NCI-H774 (cell line): ENCODE results near the gene RAB40B.
A peak's percentile ranks its signal among the peaks of the same experiment; 100 is the strongest.

Experiments used
- DNase-seq: peaks from one replicate; lab custom pipeline; 2025; lab: John Stamatoyannopoulos, UW

RAB40B gene

DNA sequence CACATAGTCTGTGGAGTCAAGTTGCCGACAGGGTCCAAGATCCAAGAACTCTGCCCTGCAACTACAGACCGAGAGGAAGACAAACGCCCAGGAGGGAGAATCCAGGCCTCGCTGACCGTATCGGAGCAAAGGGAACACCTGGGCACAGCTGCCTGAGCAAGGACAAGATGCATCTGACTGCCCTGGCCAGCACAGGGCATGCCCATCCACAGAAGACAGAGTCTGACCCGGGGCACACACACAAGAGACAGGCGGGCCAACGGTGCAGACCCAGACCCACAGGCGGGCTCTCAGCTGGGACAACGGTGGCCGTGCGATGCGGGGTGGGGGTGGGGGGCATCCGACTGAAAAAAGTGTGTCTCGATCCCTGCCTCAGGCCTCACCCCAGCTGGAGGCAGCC, 6.2 kb downstream of the RAB40B start:
- DNase-seq = no peak

DNA sequence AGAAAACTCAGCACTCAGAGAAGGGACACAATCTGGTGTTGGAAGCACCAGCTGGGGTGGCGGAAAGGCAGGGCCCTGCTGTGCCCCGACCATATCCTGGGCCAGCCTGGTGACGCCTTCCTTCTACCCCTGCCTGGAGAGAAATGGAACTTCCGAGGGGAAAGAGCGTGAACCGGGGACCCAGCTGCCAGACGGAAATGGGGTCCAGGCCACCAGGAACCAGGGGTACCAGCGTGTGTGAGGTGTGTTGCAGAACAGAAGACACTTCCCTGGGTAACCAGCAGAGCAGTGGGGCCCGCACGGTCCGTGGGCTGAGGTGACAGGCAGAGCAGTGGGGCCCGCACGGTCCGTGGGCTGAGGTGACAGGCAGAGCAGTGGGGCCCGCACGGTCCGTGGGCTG, 6.8 kb downstream of the RAB40B start:
- no peak for DNase-seq

DNA sequence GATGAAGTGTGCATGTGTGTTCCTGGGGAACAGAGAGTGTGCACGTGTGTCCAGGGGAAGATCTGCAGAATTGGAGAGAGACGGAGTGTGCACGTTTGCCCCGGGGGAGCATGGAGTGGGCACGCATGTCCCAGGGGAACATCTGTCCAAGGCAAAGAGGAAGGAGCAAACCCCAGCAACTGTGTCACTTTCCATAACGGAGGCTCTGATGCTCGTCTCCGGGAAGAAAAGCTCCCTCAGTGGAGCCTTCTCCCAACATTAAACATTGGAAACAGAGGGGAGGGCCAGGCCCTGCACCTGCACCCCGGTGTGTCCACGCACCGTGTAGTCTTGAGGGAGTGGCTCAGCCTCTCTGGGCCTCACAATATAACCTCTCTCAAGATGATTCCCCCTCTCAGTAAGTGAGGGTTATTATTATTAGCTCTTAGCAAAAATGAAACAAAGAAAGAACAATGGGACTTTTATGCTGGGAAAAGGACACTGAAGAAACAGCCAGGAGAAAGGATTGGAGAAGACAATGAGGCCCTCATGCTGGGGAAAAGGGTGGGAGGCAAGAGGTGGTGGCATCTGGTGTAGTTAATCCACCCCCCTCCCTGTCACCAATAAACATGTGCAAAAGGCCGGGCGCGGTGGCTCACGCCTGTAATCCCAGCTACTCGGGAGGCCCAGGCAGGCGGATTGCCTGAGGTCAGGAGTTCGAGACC, 7.6 kb downstream of the RAB40B start:
- no peak for DNase-seq

DNA sequence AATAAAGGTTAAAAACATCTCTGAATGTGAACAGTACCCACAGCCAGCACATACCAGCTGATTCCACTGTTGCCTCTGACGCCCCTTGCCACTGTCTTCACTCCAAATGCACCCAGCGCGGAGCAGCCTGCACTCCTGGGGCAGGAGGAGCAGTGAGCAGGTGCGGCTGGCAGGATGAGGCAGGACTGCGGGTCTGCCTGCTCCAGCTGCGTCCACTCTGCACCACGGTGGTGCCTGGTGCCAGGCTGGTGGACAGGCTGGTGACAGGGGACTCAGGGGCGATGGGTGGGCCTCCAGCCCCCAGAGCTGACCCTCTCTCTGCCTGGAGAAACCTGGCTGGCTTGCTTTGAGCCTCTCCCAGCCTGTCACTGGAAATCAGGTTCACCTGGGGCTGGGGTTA, 9.4 kb downstream of the RAB40B start:
- DNase-seq = no peak

DNA sequence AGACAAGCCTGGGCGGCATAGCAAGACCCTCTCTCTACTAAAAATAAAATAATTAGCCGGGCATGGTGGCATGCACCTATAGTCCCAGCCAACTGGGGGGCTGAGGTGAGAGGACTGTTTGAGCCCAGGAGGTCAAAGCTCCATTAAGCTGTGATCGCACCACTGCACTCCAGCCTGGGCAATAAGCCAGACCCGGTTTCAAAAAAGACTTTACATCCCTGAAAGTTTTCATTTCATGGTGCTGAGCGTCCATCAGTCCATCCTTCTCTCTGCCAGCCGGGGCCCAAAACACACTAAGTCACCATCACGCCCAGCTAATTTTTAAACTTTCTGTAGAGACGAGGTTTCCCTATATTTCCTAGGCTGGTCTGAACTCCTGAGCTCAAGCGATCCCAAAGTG, 10.6 kb downstream of the RAB40B start:
- no peak for DNase-seq

DNA sequence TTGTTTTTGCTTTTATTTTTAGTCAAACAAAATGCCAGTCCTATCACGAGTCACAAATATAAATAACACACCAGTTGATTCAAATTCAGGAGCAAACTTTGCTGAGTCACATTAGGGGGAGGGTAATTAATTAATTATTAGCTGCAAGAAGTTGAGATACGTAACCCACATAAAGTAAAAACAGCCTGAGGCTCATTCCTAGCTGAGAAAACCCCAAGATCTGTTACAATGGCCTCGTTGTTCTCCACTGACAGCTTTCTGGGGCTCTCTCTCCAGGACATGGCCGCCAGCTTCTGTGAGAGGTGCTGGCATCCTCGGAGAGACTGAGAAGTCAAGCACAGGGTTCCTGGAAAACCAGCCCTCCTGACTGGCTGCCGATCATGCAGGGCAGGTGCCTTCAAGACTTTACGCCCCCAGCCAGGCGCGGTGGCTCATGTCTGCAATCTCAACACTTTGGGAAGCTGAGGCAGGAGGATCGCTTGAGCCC, 11.1 kb downstream of the RAB40B start:
- no peak for DNase-seq

DNA sequence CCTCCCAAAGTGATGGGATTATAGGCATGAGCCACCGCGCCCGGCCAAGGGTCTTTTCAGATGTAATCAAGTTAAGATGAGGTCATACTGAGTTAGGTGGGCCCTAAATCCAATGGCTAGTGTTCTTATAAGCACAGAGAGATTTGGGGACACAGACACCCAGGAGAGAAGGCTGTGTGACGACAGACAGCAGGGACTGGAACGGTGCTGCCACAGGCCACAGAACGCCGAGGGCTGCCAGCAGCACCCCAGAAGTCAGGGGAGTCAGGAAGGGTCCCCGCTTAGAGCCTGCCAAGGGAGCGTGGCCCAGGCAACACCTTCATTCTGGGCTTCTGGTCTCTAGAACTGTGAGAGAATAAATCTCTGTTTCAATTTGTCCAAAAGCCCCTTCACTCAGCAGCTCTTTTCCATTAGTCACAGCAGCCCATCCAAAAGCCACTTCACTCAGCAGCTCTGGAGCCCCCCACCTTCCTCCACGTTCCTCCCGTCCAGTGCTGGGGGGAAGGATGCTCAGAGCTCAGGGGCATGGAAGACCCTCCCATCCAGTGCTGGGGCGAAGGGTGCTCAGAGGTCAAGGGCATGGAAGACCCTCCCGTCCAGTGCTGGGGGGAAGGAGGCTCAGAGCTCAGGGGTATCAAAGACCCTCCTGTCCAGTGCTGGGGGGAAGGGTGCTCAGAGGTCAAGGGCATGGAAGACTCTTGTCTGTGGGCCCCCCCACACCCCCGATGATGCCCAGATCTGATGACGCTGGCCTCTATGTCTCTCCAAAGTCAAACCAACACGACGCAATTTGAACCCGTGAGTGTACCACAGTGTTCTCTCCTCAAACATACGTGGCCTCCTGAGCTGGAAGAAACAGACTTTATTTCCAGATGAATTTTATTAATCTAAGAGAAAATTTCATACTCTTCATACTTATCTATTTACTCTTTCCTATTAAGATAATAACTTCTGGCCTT, 11.9 kb downstream of the RAB40B start:
- DNase-seq = no peak

DNA sequence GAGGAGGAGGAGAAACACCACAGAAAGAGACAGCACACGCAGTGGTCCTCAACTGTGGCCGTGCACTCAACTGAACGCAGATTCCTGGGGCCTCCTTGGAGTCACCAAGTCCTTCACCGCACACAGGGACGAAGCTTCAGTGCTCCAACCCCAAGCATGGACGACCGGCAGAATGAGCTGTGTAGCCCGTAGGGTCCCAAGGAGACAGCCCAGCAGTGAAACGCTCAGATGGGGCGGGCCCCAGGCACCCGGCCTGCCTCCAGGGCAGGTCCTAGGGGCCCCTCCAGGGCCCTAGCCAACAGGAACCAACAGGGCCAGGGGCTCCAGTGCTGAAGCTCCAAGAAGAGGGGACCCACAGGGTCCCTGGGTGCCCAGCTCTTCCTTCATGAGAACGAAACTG, 13.2 kb downstream of the RAB40B start:
- DNase-seq = no peak

DNA sequence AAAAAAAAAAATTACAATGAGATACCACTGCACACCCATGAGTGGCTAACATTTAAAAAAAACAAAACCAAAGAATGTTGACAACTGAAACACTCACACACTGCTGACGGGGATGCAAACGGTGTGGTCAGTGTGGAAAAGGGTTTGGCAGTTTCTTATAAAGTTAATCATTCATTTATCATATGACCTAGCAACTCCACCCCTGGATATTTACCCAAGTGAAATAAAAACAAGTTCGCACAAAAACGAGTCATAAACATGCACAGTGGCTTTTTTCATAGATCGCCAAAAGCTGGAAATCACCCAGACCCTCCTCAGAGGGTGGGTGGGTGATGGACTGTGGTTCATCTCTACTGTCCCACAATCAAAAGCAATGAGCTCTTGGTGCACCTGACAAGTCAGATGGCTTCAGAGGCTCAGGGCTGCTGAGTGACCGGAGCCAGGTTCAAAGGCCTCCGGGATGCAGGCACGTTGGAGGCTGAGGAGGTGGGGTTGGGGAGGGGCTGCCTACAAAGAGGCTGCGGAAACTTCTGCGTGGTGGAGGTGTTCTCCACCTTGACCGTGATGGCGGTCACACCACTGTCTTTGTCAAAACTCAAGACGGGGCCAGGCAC, 14.2 kb downstream of the RAB40B start:
- DNase-seq = no peak

DNA sequence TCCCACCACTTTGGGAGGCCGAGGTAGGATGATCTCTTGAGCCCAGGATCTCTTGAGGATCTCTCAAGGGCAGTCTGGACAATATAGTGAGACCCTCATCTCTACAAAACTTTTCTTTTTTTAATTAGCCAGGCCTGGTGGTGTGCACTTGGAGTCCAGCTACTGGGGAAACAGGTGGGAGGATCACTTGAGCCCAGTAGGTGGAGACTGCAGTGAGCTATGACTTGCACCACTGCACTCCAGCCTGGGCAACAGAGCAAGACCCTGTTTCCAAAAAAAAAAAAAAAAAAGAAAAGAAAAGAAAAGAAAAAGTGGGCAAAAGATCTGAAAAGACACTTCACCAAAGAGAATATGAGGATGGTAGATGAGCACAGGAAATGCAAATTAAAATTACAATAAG, 15.0 kb downstream of the RAB40B start:
- no peak for DNase-seq

DNA sequence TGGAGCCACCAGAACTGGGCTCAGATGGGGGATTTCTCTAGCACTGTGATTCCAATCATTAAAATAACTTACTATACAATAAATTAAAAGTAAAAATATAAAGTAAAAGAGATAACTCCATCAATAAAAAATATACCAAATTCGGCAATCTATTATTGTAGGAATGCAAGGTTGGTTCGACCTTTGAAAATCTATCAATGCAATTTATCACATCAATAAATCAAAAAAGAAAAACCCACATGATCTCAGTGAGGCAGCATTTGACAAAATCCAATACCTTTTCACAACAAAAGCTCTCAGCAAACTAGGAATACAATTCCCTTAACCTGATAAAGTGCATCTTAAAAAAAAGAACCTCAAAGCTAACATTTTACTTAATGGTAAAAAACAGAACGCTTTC, 17.0 kb downstream of the RAB40B start:
- DNase-seq = no peak

DNA sequence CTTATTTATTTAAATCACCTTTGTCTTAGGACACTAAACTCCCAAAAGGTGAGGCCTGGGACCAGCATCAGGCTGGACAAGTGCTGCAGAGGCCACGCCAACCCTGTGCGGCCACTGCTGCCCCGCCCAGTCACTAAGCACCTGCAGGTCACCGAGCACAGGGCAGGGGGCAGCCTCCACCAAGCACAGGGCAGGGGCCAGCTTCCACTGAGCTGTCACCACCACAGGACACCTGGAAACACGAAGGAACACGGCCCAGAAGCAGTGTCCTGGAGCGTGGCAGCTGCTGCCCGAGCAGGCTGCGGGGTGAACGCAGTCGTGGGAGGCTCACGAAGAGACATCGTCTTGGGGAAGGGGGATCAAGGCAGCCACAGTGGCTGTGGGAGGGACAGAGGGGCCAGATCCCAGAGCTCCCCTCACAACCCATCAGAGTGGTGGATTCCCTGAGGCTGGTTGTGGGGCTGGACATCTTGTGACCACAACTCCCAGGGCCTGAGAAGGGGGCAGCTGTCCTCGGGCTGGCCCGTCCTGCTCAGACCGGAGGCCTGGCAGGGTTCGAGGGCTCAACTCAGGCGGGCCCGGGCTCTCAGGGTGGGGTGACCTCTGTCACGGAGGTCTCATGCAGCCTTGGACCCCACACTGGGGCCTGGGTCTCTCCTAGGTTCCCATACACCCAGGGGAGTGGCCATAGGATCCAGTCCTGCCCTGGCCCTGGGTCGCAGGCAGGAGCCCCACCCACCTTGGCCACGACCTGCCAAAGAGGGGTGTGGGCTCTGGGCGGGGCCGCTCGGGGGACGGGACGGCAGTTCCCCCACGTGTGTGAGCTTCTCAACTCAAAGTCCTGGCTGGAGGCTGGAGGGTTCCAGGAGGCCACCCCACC, 18.7 kb downstream of the RAB40B start:
- DNase-seq = no peak

DNA sequence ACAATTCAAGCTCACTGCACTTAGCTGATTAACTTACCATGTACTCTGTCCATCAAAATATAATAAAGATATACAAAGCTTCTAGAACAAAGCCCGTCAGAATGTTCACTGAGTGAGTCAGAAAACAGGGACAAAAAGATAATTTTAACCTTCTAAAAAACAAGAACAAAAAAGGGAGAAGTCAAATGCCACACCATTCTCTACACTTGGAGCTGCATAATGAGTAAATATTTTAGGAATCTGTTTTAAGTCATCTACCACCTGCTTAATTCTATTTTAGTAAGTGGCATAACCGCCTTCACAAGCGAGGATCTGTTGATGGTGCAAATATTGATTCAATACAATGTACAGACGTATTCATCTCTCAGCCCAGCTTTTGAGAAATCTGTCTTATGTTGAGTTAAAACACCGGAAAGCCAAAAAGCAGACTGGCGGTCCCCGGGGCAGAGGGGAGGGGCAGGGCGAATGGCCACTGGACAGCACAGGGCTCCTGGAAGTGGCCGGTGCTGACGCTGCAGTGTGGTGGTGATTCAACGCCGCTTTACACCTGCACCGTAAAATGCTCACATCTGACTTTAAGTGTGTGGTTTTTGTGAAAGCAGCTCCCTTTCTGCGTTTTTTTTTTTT, 20.1 kb downstream of the RAB40B start:
- peak; percentile 94 for DNase-seq

DNA sequence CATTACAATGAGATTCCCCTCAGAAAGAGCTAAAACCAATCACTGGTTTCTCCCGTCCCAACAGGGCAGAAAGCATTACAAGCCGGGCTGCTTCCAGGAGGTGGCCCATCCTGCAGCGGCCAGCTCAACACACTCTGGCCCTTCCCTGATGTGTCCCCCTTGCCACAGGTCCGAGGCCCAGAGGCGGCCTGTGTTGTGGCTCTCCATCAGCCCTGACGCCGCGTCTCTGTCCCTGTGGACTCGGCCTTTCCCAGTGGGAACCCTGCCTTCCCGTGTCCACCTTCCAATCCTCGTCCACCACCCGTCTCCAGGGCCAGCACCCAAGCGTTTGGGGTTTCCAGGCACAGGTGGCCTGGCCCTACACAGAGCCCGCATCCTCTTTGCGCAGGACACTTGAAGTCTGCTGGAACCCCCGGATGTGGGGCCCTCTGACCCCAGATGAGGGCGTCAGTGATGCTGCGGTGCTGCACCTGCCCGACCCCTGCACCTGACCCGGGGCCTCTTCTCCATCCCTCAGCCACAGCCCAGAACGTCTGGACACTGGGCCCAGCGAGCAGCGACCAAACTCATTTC, 21.1 kb downstream of the RAB40B start:
- DNase-seq = peak; percentile 58

DNA sequence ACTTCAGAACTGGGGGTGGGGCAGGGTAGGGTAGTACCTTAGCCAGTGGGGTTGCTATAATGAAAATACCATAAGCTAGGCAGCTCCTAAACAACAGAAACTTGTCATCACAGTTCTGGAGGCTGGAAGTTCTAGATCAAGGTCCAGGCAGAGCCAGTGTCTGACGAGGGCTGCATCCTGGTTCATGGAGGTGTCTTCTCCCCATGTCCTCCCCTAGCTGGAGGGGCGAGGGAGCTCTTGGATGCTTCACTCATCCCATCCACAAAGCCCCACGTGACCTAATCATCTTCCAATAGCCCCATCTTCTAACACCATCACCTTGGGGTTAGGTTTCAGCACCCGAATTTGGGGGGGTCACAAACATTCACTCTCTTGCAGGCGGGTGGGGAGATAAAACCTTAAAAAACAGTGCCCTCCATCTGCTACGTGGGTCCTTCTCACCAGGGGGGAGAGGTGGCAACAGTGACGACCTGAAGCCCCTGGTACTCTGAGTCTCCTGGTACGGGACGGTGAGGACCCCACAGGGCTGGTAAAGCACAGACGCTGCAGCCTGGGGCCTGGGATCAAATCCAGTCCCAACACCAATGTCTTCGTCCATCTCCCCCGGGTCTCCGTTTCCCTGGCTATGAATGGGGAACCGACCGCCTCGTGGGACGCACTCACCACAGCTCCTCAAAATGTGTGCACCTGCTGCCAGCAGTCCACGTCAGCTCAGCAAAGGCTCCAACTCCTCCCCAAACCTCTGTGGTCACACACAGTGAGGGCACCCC, 22.8 kb downstream of the RAB40B start:
- DNase-seq = no peak

DNA sequence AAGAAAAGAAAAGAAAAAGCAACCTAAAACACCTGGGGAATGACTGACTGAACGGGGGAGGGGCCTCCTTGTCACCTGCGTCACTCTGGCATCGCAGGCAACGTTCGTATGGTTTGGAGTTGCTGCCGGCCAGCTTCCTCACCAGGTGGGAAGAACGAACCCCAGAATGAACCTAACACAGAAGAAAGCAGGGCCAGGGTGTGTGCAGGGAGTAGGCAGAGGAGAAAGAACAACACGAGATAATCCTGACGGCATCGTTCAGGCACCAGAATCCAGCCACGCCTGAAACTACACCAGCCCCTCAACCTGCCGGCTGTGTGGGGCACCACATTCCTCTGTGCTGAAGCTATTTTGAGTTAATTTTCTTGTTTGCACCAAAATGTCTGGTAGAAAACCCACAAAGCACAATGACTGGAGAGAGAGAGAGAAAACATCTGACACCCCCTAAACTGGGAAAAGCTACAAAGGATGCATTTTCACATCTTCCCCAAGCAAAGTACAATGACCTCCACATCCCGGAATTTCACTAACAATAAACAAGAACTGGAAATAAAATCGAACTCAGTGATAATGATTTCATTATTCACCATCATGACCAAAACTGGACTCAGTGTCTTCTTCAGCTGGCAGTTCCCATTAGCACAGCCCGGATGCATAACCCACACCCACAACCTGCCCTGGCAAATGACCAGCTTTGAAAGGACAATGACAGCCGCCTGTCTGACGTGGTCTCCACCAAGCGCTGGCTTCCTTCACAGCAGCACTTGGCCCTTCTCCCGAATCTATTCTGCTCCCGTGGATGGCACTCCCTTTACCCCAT, 23.6 kb downstream of the RAB40B start:
- peak; percentile 73 for DNase-seq

DNA sequence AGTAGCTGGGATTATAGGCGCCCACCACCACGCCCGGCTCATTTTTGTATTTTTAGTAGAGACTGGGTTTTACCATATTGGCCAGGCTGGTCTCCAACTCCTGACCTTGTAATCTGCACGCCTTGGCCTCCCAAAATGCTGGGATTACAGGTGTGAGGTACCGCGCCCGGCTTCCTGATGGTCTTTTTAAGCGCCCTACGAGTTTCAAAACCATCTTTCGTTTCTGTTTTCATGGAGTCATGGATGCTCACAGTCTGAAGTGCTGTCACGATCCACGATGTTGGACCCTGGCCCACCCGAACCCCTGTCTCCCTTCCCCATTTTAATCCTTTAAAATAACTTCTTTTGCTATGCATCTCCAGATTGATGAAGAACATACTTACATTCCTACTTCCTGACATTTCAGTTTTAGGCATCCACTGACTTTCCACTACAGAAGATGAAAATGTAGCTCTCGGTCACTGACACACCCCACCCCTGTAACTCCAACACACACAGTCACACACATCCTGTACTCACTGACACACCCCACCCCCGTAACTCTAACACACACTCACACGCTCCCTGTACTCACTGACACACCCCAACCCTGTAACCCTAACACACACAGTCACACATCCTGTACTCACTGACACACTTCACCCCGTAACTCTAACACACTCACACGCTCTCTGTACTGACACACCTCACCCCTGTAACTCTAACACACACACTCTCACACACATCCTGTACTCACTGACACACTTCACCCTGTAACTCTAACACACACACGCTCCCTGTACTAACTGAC, 27.6 kb downstream of the RAB40B start:
- no peak for DNase-seq

DNA sequence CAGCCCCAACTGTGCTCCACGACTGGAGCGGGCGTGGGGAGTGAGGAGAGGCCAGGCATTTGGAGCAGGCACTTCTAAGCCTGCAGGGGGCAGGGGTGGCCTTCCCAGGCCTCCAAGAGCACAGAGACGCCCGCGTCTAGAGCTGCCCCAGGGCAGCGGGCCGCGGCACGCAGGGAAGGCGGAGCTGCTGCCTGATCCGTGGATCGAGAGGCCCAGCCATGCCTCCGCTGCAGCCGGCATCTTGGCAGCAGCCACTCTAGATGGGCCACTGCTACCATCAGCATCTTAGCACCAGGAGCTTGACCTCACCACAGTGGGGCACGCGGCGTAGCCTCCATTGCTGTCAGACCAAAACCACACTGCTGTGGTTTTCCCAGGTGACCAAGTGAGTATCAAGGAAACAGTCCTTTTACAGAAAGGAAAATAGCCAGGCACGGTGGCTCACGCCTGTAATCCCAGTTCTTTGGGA, 29.8 kb downstream of the RAB40B start:
- DNase-seq = no peak
